Hematopoietic multipotent progenitor cell treated with erythropoietin and hydrocortisone succinate and interleukin-3 and kit ligand, for 15 days (in vitro differentiated cells): ENCODE results near the gene SMIM29.

Experiments
- DNase-seq: peaks from one replicate; pipeline ENCODE4 v3.0.0-alpha.2; 2015; ENCODE audit warnings: low spot score

The SMIM29 gene

DNA sequence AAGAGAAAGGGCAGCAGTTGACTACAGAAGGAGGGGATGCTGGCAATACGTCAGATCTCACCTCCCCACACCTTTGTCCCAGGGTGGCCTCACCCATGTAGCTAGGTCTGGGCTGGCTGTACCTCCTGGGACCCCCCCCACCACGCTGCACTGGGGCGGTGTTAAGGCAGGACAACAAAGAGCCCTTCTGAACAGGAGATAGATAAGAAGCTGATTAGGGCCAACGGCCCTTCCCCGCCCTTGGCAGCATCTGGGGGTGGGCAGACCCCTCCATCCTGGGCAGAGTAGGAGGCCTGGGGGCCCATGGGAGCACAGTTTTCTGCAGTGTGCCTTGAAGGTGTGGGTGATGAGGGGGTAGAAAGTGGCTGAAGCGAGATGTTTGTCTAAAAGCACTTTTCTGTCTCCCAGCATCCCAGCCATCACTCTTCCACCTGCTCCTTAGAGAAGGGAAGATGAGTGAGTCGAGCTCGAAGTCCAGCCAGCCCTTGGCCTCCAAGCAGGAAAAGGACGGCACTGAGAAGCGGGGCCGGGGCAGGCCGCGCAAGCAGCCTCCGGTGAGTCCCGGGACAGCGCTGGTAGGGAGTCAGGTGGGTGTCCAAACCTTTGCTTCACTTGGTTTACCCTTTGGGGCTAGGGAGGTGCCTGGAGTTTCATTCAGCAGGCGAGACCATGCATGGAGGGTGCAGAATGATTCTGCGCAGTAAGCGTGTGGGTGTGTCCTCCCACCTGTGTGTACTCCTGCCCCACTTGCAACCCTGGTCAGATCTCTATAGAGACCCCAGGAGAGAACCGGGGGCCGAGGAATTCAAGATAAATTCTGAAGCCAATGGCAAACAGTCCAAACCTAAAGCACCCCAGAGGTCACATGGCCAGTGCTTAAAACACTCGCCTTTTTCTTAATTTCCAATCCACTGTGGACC lies 8.2 kb downstream of the SMIM29 start:
- DNase-seq, result no peak

GRCh38 chr6:34239893-34240292 lies 8.9 kb downstream of the SMIM29 start:
- no peak for DNase-seq

DNA sequence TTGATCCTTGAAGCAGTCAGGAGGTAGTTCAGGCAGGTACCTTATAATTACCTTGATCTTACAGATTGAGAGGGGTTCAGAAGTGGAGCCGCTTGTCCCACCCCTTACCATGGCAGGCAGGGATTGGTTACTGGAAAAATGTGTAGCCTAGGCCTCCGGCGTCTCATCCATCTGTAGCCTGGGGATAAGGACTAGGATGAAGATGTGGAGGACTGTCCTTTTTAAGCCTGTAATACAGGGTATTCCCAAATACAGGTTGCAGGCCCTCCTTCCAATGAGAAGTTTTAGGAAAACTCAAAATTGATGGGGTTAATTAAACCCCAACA lies 9.3 kb downstream of the SMIM29 start:
- DNase-seq, result no peak

- DNase-seq, result no peak
Observed at GRCh38 chr6:34238585-34239499, 10.0 kb downstream of the SMIM29 start.

DNA sequence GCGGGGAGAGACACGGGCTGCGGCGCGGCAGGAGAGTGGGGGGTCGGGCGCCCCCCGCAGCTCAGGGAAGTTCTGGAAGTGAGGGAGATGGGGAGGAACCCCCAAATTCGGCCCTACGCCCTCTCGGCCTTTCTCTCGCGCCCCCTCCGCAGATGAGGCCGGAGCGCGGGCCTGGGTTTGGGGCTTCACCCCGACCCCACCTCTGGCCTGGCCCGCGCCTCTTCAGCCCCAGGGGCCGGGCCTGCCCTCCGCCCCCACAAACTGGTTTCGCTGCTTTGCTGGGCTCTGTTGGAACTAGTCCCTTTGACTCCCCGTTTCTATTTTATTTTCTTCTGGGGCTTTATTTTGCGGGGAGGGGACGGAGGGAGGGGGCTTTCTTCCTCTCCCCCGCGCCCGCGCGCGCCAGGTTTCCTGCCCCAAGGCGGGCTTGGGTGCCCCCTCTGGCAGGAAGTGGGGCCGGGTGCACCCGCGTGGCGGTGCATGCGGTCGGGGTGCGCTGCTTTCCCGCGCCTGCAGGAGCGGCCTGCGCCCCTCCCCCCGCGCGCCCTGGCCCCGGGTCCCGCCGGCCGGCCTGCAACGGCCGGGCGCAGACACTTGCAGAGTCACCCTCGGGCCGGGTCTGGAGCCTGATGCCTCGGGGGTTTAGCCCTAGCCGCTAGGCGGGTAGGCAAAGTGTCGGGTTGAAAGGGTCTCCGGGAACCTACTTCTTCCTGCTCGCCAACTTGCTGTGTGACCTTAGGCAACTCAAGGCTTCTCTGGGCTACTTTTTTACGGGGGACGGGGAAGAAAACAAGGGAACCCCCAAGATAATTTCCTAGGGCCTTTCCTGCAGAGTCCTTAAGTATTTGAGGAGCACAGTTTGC lies 10.9 kb downstream of the SMIM29 start:
- peak; percentile 53 for DNase-seq

- DNase-seq, result no peak
Observed at GRCh38 chr6:34237316-34237721, 11.5 kb downstream of the SMIM29 start.

- DNase-seq, result peak; percentile 89
Observed at GRCh38 chr6:34236443-34237315, 12.1 kb downstream of the SMIM29 start, which contains the start of gene HMGA1. TSS of gene HMGA1 (plus strand) at chr6:34236873. CDS start at chr6:34240781, 3,908 bp downstream.

GRCh38 chr6:34236131-34236442 lies 12.7 kb downstream of the SMIM29 start:
- DNase-seq, result peak; percentile 64

DNA sequence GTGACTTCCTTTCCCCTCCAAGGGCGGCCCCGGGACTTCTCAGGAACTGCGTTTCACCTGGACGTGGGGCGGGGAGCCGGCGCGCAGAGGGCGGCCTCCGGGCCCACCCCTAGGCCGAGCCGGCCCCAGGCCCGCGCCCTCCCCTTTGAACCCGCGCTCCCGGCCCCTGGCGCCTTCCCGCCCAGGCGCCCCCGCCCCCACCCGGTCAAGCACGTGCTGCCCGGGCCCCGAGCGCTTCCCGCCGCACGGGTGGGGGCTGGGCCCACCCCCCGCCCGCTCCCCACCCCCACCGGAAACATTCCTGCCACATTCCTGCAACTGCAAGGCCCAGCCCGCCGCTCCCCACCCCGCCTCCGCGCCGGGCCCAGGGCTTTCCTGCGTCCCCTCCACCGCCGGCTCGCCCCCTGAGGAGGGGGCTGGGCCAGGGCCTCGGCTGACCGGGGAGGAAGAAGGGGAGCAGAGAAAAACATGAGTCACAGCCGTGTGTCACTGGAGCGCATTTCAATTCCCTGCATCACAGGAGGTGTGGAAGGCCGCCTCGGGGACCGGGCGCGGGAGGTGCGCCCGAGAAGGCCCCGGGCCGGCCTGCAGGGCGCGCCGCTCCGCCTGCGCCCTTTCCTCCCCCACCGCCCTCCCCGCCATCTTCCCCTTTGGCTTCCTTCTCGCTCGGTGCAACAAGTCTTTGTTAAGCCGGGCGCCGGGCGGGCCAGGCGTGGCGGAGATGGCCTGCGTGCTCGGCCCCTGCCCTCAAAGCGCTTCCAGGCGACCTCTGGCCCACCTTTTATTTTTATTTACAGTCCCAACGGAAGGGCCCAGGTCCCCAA lies 13.3 kb downstream of the SMIM29 start:
- peak; percentile 58 for DNase-seq

DNA sequence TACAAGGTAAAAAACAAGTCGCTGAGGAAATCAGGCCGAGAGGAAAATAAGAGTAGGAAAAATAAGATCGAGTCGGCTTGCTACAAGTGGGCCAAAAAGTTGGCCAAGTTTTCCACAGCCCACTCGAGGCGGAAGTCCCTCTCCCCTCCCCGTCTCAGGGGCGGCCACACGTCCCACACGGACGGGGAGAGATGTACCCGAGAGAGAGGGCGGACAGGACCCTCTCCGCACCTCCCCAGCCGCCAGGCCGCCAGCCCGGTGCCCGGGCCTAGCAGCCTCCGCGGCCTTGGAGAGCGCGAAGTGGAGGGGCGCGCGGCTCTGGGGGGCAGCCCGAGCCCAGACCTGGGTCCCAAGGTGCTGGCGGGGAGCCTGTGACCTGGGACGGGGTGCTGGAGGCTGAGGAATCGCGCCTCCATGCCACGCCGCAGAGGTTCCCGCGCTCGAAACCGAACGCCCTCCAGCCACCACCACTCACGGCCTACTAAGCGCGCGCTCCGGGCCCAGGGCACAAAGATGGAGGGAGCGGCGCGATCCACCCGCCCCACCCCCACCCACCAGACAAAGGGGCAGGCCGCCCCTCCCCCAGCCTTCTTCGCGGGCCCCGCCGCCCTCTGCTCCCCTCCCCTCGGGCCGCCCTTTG lies 14.0 kb downstream of the SMIM29 start:
- no peak for DNase-seq

DNA sequence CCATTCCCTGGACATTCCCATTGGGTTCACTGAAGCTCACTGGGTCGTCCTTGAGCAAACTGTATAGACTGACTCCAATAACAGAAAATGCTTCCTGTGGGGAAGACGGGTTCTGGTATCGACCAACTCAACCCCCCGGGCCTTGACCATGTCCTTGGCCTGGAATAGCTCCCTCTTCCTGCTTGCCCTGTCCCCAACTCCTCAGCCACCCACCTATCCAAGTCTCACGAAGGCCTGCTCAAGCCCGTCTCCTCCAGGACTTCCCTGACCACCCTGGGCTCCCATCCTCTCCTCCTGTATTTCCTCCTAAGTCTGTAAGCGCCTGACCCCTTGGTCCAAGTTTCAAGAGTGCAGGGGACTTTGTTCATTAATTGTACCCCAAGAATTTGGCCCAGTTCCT lies 14.9 kb downstream of the SMIM29 start:
- no peak for DNase-seq

DNA sequence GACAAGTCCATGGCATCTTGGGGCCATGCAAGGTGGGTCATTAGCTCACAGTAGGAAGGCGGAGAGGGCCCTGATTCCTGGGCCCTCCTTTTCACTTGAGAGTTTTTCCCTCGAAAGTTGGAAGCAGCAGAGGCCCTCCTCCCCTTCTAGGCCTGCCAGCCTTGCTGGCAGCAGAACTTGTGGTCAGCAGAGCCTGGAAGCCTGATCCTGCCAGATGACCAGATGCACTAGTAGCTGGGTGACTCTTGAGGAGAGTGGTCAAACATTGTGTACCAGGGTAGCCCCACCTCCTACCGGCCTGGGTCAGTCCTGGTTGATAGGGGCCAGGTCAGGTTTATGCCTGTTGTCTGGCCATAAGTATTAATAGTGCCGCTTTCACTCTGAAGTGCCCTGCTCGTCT lies 15.9 kb downstream of the SMIM29 start:
- no peak for DNase-seq

GRCh38 chr6:34231566-34232336 lies 17.1 kb downstream of the SMIM29 start:
- no peak for DNase-seq

- no peak for DNase-seq
Observed at GRCh38 chr6:34230653-34231371, 18.0 kb downstream of the SMIM29 start.

GRCh38 chr6:34229877-34230276 lies 18.9 kb downstream of the SMIM29 start:
- DNase-seq, result no peak

- no peak for DNase-seq
Observed at GRCh38 chr6:34227761-34228421, 20.9 kb downstream of the SMIM29 start.

- no peak for DNase-seq
Observed at GRCh38 chr6:34226731-34227586, 21.8 kb downstream of the SMIM29 start.
